Endothelial cell of umbilical vein (primary cell): Measurements from ENCODE around the gene SLC5A6. TPM values are rescaled to one million over a fixed set of nuclear protein-coding genes. Genes with fewer than 3 reads are reported as not detected.

Experiments
- BruUV-seq: library from RNA; stranded (reverse); fragments of 400-500 nt; replicated peaks from 2 replicates; lab custom pipeline; 2021; lab: Mats Ljungman, UMichigan
- CTCF ChIA-PET: fragments of 300-600, 350-600 bp; sonication (Branson Sonifier 250); formaldehyde crosslinking; loops from one replicate; lab custom pipeline; 2021; ENCODE audit warnings: antibody characterized with exemption, inconsistent platforms; lab: Charles Lee
- POLR2A ChIA-PET: fragments of 300-600, 350-600 bp; sonication (Branson Sonifier 250); formaldehyde crosslinking; loops from one replicate; lab custom pipeline; 2021; ENCODE audit warnings: antibody characterized with exemption, inconsistent platforms; lab: Charles Lee
- DNase-seq: peaks from one replicate; pipeline ENCODE4 v3.0.0-alpha.2; 2011; ENCODE audit warnings: low read depth, low spot score
- FAIRE-seq: peaks from 2 replicates; lab custom pipeline; 2011; peaks lifted over from hg19 to GRCh38; lab: Jason Lieb, UNC
- H2AFZ ChIP-seq: 2 replicates; pipeline ENCODE4 v1.6.0; 2012; ENCODE audit warnings: low read depth, low read length, control low read depth, inconsistent platforms
- H3K27ac ChIP-seq: 2 replicates; pipeline ENCODE4 v1.5.1; 2011; ENCODE audit warnings: low read depth, mild to moderate bottlenecking, control low read depth, low read length, moderate library complexity; ENCODE audit not compliant: insufficient read depth
- H3K27me3 ChIP-seq, 2 experiments: 2 replicates each; pipeline versions ENCODE4 v1.6.0 to v1.6.1; 2011; ENCODE audit warnings: low read length in 2 of 2, mixed read lengths in 1 of 2; ENCODE audit not compliant: control insufficient read depth in 2 of 2, insufficient read depth in 2 of 2
- H3K36me3 ChIP-seq, 2 experiments: 2 replicates in 1 of 2; 3 replicates in 1 of 2; pipeline ENCODE4 v1.5.1; 2011; ENCODE audit warnings: low read length in 2 of 2, mild to moderate bottlenecking in 1 of 2, moderate library complexity in 1 of 2; ENCODE audit not compliant: control insufficient read depth in 2 of 2, insufficient read depth in 2 of 2; ENCODE audit errors: extremely low read depth in 1 of 2
- H3K4me1 ChIP-seq: 3 replicates; pipeline ENCODE4 v1.5.1; 2011; ENCODE audit warnings: mild to moderate bottlenecking, low read length; ENCODE audit not compliant: control insufficient read depth, insufficient read depth; ENCODE audit errors: extremely low read depth
- H3K4me2 ChIP-seq: 2 replicates; pipeline ENCODE4 v1.6.1; 2011; ENCODE audit warnings: low read length, control low read depth, mixed read lengths; ENCODE audit not compliant: insufficient read depth
- H3K4me3 ChIP-seq, 3 experiments: fragments of 200-600 bp in 1 of 3; sonication (generic), shearing (Covaris generic) in 1 of 3; replicated peaks in 1 of 3; 2 replicates each; pipeline ENCODE4 v1.5.1; 2011 to 2016; ENCODE audit warnings: control low read depth in 3 of 3, low read length in 3 of 3, mild to moderate bottlenecking in 2 of 3, inconsistent platforms in 1 of 3, low read depth in 1 of 3, moderate library complexity in 1 of 3; ENCODE audit not compliant: insufficient read depth in 1 of 3
- H3K79me2 ChIP-seq: 2 replicates; pipeline ENCODE4 v1.6.0; 2012; ENCODE audit warnings: low read length, inconsistent platforms; ENCODE audit not compliant: control insufficient read depth, insufficient read depth
- H3K9ac ChIP-seq: replicated peaks from 2 replicates; pipeline ENCODE3; 2011; ENCODE audit warnings: low read length, control low read depth; ENCODE audit not compliant: insufficient read depth; ENCODE audit errors: extremely low read depth
- H3K9me1 ChIP-seq: replicated peaks from 3 replicates; pipeline ENCODE4 v1.6.0; 2011; ENCODE audit warnings: mild to moderate bottlenecking, low read length; ENCODE audit not compliant: control insufficient read depth, insufficient read depth; ENCODE audit errors: extremely low read depth
- H3K9me3 ChIP-seq: replicated peaks from 2 replicates; pipeline ENCODE4 v1.5.1; 2012; ENCODE audit warnings: low read length, inconsistent platforms; ENCODE audit not compliant: control insufficient read depth, insufficient read depth
- H4K20me1 ChIP-seq: replicated peaks from 2 replicates; pipeline ENCODE3; 2011; ENCODE audit warnings: mild to moderate bottlenecking, low read length; ENCODE audit not compliant: control insufficient read depth, insufficient read depth; ENCODE audit errors: extremely low read depth
- CTCF ChIP-seq, 2 donors: IDR thresholded peaks; 1 replicate in 1 of 2; 2 replicates in 1 of 2; pipeline ENCODE4 v1.5.1; 2011; ENCODE audit warnings: low read length in 2 of 2, mild to moderate bottlenecking in 2 of 2, moderate library complexity in 2 of 2, control low read depth in 1 of 2, inconsistent platforms in 1 of 2, low read depth in 1 of 2; ENCODE audit not compliant: insufficient read depth in 1 of 2; ENCODE audit errors: extremely low read depth in 1 of 2
- EZH2 ChIP-seq: IDR thresholded peaks from 2 replicates; pipeline ENCODE4 v1.6.1; 2012; ENCODE audit warnings: borderline replicate concordance, low read depth, mild to moderate bottlenecking, moderate library complexity, low read length, inconsistent platforms; ENCODE audit not compliant: severe bottlenecking
- FOS ChIP-seq: IDR thresholded peaks from 2 replicates; pipeline ENCODE4 v1.6.1; 2011; ENCODE audit warnings: mild to moderate bottlenecking, low read length, moderate library complexity, borderline replicate concordance; ENCODE audit not compliant: insufficient read depth
- GATA2 ChIP-seq: IDR thresholded peaks from 2 replicates; pipeline ENCODE4 v1.7.0; 2011; ENCODE audit warnings: low read depth, mild to moderate bottlenecking, moderate library complexity, mixed read lengths, low read length; ENCODE audit not compliant: insufficient read length, insufficient read depth
- JUN ChIP-seq: IDR thresholded peaks from 2 replicates; pipeline ENCODE4 v1.6.1; 2011; ENCODE audit warnings: borderline replicate concordance, low read depth; ENCODE audit not compliant: insufficient read length, insufficient read depth
- MAX ChIP-seq: IDR thresholded peaks from 2 replicates; pipeline ENCODE4 v1.6.1; 2011; ENCODE audit not compliant: insufficient read depth, insufficient read length
- MYC ChIP-seq: IDR thresholded peaks from one replicate; pipeline ENCODE4 v1.6.1; 2011; ENCODE audit warnings: mild to moderate bottlenecking, low read depth, low read length
- POLR2A ChIP-seq: IDR thresholded peaks from 2 replicates; pipeline ENCODE4 v1.6.1; 2012; ENCODE audit warnings: low read depth, mild to moderate bottlenecking, control low read depth, low read length
- POLR2AphosphoS5 ChIP-seq: IDR thresholded peaks from 2 replicates; pipeline ENCODE4 v1.6.1; 2012; ENCODE audit warnings: low read depth, mild to moderate bottlenecking, control low read depth, low read length, moderate library complexity; ENCODE audit not compliant: insufficient read depth
- dilution Hi-C: fragments of 300-500 bp; cut with MboI; formaldehyde crosslinking; loops from one replicate; pipeline ENCODE4 v1.15.0; 2019; ENCODE audit warnings: low sequenced_read_pairs; ENCODE audit not compliant: extremely low pct_ligation_motif_present
- intact Hi-C: fragments of 100-400 bp; cut with micrococcal nuclease; formaldehyde crosslinking; loops from one replicate; pipeline ENCODE4 v1.10.0; 2022
- polyA plus RNA-seq, 4 experiments: library from polyadenylated mRNA; depleted of rRNA in 3 of 4; stranded (reverse) in 3 of 4; unstranded in 1 of 4; fragments of >200 nt; gene quantifications; 2 replicates each; pipeline versions ENCODE4 v1.2.1 to v1.2.3, GENCODE V29; 2011 to 2012; ENCODE audit warnings: missing spikeins in 1 of 4
- total RNA-seq: library from RNA; stranded (reverse); gene quantifications from 2 replicates; pipeline ENCODE4 v1.2.3, GENCODE V29; 2021

SLC5A6 gene
- total and polyA plus RNA-seq, 2 donors (not counting 3 experiments of a cell fraction or from before 2014, with no cell fraction given) = 52.0 to 92.5 TPM

GRCh38 chr2:27179344-27180000 lies 32.6 kb downstream of the SLC5A6 start:
- POLR2A ChIA-PET = no interaction called here
- no peak for DNase-seq
- Histone ChIP-seq H3K4me2 (no peak overlapping the region), H3K4me3 (no peak overlapping the region), H3K79me2 (no peaks in the 10 kb centered on the region), H3K27me3 (peaks cover 12 to 16% of the 10 kb centered on the region in 2 experiments), H3K9me1 (no peaks in the 10 kb centered on the region), H3K9ac (no peak overlapping the region), H3K4me1 (no peaks in the 10 kb centered on the region), H2AFZ (no peak overlapping the region), H4K20me1 (no peaks in the 10 kb centered on the region), H3K36me3 (no peaks in the 10 kb centered on the region), H3K27ac (no peak overlapping the region), H3K9me3 (no peaks in the 10 kb centered on the region)
- TF ChIP-seq FOS (no peak), MYC (no peak), JUN (no peak), CTCF (IDR thresholded peaks at IDR 0.05; ENCODE audit: extremely low read depth in 1 of 2, insufficient read depth in 1 of 2, low read depth in 1 of 2, low read length in 2 of 2) (no peak), GATA2 (no peak), POLR2AphosphoS5 (no peak), EZH2 (no peak), MAX (no peak), POLR2A (no peak)
- BruUV-seq = no TSS peak
- dilution Hi-C loops (no loop called here), intact Hi-C loops (no loop called here)
- CTCF ChIA-PET = interaction anchor here (0.8 kb wide), 1 partner anchor 12 kb away, joined by 5 read pairs; no protein-coding TSS in a partner anchor
- FAIRE-seq = no peak
